GM18505 (cell line): Measurements from ENCODE around the gene PLA2G2F.

Source experiments
- ATAC-seq: cut with Tn5 transposase; IDR thresholded peaks from one replicate; pipeline ENCODE4 v1.9.1; 2021; ENCODE audit not compliant: unreplicated experiment
- POLR2A ChIP-seq: IDR thresholded peaks from 4 replicates; pipeline ENCODE4 v1.6.1; 2011; ENCODE audit warnings: borderline replicate concordance; ENCODE audit not compliant: insufficient read depth, insufficient read length; ENCODE audit errors: extremely low read depth

Gene PLA2G2F

DNA sequence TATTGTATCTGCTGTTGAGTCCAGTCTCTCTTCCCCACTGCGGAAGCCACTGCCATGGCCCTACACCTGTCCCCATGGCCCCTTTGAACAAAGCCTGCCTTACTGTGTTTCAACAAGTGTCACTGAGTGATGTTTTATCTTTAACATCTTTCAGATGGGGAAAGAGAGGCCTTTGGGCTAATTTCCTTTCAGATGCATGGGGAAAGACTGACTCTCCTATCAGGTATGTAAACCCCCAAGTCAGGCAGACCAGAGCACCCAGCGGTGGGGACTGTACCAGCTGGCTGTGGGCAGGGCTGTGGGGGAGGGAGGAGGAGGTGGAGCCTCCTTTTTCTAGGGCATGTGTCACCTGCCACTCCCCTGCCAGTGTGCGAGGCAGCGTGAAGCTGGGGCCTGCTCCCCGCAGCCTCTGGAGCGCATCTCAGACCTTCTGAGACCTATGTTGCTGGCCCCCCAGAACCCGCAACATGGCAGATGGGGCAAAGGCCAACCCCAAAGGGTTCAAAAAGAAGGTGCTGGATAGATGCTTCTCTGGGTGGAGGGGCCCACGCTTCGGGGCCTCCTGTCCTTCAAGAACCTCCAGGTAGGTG lies at the start of gene PLA2G2F:
Gene PLA2G2F (plus strand): TSS at position 363 of the 590 bp plus-strand sequence. CDS start 105 bp downstream, at position 468.
- no peak for ATAC-seq
- no peak for TF ChIP-seq POLR2A

GRCh38 chr1:20089328-20090077 lies 49.6 kb upstream of the PLA2G2F start:
- TF ChIP-seq POLR2A, result no peak
- no peak for ATAC-seq

GRCh38 chr1:20090119-20090518 lies 49.0 kb upstream of the PLA2G2F start:
- TF ChIP-seq POLR2A, result no peak
- no peak for ATAC-seq

DNA sequence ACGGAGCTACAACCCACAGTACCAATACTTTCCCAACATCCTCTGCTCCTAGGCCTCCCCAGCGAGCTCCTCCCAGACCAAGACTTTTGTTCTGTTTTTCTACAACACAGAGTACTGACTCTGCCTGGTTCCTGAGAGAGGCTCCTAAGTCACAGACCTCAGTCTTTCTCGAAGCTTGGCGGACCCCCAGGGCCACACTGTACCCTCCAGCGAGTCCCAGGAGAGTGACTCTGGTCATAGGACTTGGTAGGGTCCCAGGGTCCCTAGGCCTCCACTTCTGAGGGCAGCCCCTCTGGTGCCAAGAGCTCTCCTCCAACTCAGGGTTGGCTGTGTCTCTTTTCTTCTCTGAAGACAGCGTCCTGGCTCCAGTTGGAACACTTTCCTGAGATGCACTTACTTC lies 48.5 kb upstream of the PLA2G2F start:
- TF ChIP-seq POLR2A, result no peak
- no peak for ATAC-seq

DNA sequence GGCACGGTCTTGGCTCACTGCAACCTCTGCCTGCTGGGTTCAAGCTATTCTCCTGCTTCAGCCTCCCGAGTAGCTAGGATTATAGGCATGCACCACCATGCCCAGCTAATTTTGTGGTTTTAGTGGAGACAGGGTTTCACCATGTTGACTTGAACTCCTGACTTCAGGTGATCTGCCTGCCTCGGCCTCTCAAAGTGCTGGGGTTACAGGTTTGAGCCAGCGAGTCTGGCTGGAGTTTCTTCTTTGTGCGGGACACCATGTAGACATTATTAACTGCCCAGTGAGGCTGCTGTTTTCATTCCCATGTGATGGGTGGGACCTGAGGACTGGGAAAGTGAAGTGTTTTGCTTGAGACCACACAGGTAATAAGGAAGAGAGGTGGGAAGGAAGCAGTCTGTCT lies 45.8 kb upstream of the PLA2G2F start:
- ATAC-seq, result no peak
- TF ChIP-seq POLR2A, result no peak

DNA sequence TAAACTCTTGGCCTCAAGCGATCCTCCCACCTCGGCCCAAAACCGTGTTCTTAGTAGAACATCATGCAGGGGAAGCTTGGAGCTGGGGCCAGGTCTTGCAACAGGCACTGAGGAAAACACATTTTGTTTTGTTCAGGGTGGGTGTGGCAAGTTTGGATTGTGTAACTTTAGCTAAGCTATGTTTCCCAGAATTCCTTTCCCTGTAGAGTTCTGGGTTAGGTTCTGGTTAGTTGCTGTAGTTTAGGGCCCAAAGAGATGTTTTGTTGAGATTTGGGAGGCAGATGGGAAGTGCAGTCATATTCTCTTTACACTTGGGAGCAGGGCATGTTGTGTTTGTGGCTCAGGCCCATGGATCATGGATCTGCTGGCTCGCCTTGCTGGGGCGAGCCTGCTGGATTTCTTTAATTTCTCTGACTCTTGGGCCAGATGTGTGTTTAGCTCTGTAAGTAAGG lies 45.2 kb upstream of the PLA2G2F start:
- no peak for ATAC-seq
- TF ChIP-seq POLR2A, result no peak

GRCh38 chr1:20095564-20096434 lies 43.3 kb upstream of the PLA2G2F start:
- ATAC-seq, result no peak
- no peak for TF ChIP-seq POLR2A

- no peak for ATAC-seq
- no peak for TF ChIP-seq POLR2A
These were observed 42.2 kb upstream of the PLA2G2F start for GRCh38 chr1:20096840-20097447.

GRCh38 chr1:20099533-20099932 lies 39.6 kb upstream of the PLA2G2F start:
- TF ChIP-seq POLR2A, result no peak
- ATAC-seq, result no peak

DNA sequence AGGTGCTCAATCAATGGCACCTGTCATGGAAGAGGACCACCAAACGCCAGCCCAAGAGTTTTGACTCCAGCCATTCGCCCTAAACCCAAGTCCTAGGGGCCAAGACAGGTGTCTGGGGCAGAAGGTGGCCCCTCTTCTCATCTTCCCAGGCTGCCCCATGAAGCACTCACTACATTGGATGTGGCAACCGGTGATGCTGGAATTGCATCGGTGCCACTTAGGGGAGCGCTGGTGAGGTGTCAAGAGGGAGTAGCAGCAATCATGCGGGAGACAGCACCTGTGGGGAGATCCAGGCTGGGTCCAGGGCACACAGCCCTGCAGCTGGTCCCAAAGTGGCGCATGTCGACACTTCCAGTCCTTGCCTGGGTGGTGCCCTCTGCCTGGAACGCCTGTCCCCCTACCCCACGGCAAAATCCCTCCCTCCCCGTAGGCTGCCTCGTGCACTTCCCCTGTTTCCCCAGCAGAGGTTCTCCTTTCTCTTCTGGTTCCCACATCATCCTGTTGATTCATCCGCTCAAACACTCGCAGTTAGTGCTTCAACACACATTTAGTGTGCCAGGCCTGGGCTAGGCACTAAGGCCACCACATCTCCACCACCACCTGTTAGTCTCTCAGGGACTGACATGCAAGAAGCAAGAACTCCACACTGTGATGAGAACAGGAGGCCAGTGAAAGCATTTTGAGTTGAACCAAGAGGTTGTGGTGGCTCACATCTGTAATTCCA lies 38.3 kb upstream of the PLA2G2F start:
- ATAC-seq, result no peak
- TF ChIP-seq POLR2A, result no peak

DNA sequence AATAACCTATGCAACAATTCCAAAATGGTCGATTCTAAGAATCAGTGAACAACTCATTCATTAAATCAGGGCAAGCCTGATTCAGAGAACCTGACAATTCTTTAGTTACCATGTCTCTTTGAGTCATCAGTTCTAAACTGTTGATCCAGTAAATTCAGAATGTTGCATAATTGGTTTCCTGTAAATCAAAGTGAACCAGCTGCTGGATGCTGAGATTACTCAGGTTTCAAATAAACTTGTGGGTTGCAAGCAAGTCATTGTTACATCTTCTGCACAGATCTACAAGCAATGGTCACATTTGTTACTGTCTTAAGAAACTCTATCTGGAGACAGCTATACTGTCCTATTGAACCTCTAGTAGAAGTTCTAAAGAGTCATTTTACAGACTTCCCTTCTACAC lies 36.2 kb upstream of the PLA2G2F start:
- no peak for ATAC-seq
- TF ChIP-seq POLR2A, result no peak

DNA sequence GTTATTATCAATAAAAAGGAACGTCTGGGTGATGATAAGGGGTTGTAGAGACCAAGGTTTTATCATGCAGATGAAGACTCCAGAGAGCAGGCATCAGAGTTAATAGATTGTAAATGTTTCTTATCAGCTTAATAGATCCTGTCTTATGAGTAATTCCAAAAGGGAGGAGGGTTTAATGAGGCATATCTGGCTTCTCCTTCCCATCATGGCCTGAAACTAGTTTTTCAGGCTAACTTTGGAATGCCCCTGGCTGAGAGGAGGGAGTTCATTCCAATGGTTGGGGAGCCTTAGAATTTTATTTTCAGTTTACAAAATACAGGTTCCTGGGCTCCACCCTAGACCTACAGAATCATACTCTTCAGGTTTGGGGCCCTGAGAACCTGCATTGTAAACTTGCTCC lies 33.3 kb upstream of the PLA2G2F start:
- no peak for ATAC-seq
- no peak for TF ChIP-seq POLR2A
